Choroid plexus epithelial cell (primary cell): ENCODE data around the gene RGS17.

Source experiments
- DNase-seq: peaks from one replicate; pipeline ENCODE4 v3.0.0-alpha.2; 2010; ENCODE audit warnings: low read depth
- H3K4me3 ChIP-seq: 2 replicates; pipeline ENCODE4 v1.5.1; 2011; ENCODE audit warnings: low read depth, mild to moderate bottlenecking, control low read depth, low read length, moderate library complexity
- TF ChIP-seq, protein P1 (sequence below): conservative IDR thresholded peaks from 2 replicates; pipeline ENCODE4 v1.5.1; 2011; ENCODE audit warnings: low read depth, mild to moderate bottlenecking, control low read depth, inconsistent platforms, low read length, moderate library complexity

Gene RGS17

DNA sequence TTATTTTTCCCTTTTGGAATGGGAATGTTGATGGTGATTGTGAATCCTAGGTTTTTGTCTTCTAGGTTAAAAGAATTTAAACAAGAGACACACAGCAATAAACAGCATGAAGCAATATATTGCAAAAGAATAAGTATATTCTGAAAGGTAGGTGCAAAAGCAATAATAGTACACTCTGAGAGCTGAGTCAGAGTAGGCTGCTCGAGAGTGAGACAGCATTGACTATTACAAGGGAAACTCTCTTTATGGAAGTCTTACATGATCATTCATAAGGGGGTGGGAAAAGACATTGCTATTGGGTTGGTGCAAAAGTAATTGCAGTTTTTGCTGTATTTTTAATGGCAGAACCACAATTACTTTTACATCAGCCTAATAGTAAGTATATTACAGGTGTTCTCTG, 173.3 kb downstream of the RGS17 start:
- DNase-seq, result peak; percentile 40
- TF ChIP-seq, protein P1, sequence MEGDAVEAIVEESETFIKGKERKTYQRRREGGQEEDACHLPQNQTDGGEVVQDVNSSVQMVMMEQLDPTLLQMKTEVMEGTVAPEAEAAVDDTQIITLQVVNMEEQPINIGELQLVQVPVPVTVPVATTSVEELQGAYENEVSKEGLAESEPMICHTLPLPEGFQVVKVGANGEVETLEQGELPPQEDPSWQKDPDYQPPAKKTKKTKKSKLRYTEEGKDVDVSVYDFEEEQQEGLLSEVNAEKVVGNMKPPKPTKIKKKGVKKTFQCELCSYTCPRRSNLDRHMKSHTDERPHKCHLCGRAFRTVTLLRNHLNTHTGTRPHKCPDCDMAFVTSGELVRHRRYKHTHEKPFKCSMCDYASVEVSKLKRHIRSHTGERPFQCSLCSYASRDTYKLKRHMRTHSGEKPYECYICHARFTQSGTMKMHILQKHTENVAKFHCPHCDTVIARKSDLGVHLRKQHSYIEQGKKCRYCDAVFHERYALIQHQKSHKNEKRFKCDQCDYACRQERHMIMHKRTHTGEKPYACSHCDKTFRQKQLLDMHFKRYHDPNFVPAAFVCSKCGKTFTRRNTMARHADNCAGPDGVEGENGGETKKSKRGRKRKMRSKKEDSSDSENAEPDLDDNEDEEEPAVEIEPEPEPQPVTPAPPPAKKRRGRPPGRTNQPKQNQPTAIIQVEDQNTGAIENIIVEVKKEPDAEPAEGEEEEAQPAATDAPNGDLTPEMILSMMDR, result no peak
- no peak overlapping the region for H3K4me3 ChIP-seq
